Astrocyte (in vitro differentiated cells and primary cell): ENCODE measurements around the gene DRGX. TPM values are rescaled to one million over a fixed set of nuclear protein-coding genes. Genes with fewer than 3 reads are reported as not detected.

Experiments used
- DNase-seq: peaks from one replicate; pipeline ENCODE4 v3.0.0-alpha.2; 2010; ENCODE audit warnings: low read depth
- FAIRE-seq: peaks from 2 replicates; lab custom pipeline; 2011; peaks lifted over from hg19 to GRCh38; lab: Jason Lieb, UNC
- H2AFZ ChIP-seq: 2 replicates; pipeline ENCODE4 v1.6.0; 2012; ENCODE audit warnings: low read depth, low read length, inconsistent platforms
- H3K27ac ChIP-seq: 2 replicates; pipeline ENCODE4 v1.5.1; 2011; ENCODE audit warnings: low read depth, low read length, inconsistent platforms
- H3K27me3 ChIP-seq: 2 replicates; pipeline ENCODE4 v1.6.0; 2011; ENCODE audit warnings: low read length, inconsistent platforms; ENCODE audit not compliant: insufficient read depth
- H3K36me3 ChIP-seq: 2 replicates; pipeline ENCODE4 v1.5.1; 2011; ENCODE audit warnings: low read length, inconsistent platforms; ENCODE audit not compliant: insufficient read depth
- H3K4me1 ChIP-seq: 2 replicates; pipeline ENCODE4 v1.5.1; 2011; ENCODE audit warnings: low read length, inconsistent platforms; ENCODE audit not compliant: insufficient read depth
- H3K4me2 ChIP-seq: 2 replicates; pipeline ENCODE4 v1.6.0; 2012; ENCODE audit warnings: low read length, inconsistent platforms
- H3K4me3 ChIP-seq: 2 replicates; pipeline ENCODE4 v1.5.1; 2011; ENCODE audit warnings: low read depth, mild to moderate bottlenecking, low read length, inconsistent platforms; ENCODE audit not compliant: insufficient read depth
- H3K79me2 ChIP-seq: 2 replicates; pipeline ENCODE4 v1.6.0; 2012; ENCODE audit warnings: mild to moderate bottlenecking, low read length, inconsistent platforms; ENCODE audit not compliant: insufficient read depth
- H3K9ac ChIP-seq: 2 replicates; pipeline ENCODE4 v1.6.0; 2012; ENCODE audit warnings: mild to moderate bottlenecking, low read length, inconsistent platforms
- H3K9me3 ChIP-seq: 2 replicates; pipeline ENCODE4 v1.5.1; 2012; ENCODE audit warnings: low read depth, mild to moderate bottlenecking, low read length, inconsistent platforms; ENCODE audit not compliant: insufficient read depth
- H4K20me1 ChIP-seq: 2 replicates; pipeline ENCODE4 v1.6.0; 2012; ENCODE audit warnings: low read length, inconsistent platforms; ENCODE audit not compliant: insufficient read depth
- H3K27ac Mint-ChIP-seq: one replicate; pipeline ENCODE4 v1.8.0; 2021; ENCODE audit warnings: mild to moderate bottlenecking, mixed read lengths; ENCODE audit not compliant: unreplicated experiment
- H3K27me3 Mint-ChIP-seq: one replicate; pipeline ENCODE4 v1.8.0; 2021; ENCODE audit warnings: low read depth, mixed read lengths; ENCODE audit not compliant: unreplicated experiment
- H3K36me3 Mint-ChIP-seq: one replicate; pipeline ENCODE4 v1.8.0; 2021; ENCODE audit warnings: low read depth, mixed read lengths; ENCODE audit not compliant: unreplicated experiment
- H3K4me1 Mint-ChIP-seq: one replicate; pipeline ENCODE4 v1.8.0; 2021; ENCODE audit warnings: low read depth, mixed read lengths; ENCODE audit not compliant: unreplicated experiment
- H3K4me3 Mint-ChIP-seq: one replicate; pipeline ENCODE4 v1.8.0; 2021; ENCODE audit warnings: mild to moderate bottlenecking, moderate library complexity, mixed read lengths; ENCODE audit not compliant: unreplicated experiment
- H3K9me3 Mint-ChIP-seq: one replicate; pipeline ENCODE4 v1.8.0; 2021; ENCODE audit warnings: mild to moderate bottlenecking, mixed read lengths; ENCODE audit not compliant: unreplicated experiment
- CTCF ChIP-seq: IDR thresholded peaks from 2 replicates; pipeline ENCODE4 v1.5.1; 2011; ENCODE audit warnings: low read depth, mild to moderate bottlenecking, inconsistent platforms, low read length, moderate library complexity; ENCODE audit not compliant: insufficient read depth
- EZH2 ChIP-seq: IDR thresholded peaks from 2 replicates; pipeline ENCODE4 v1.6.1; 2012; ENCODE audit warnings: mild to moderate bottlenecking, low read length, inconsistent platforms; ENCODE audit not compliant: insufficient read depth
- total RNA-seq: library from RNA; stranded (reverse); gene quantifications from 2 replicates; pipeline ENCODE4 v1.2.1, GENCODE V29; 2021

Gene DRGX
- total RNA-seq, 1 donor from 2014 or later, result not detected

- TF ChIP-seq EZH2, result no peak
- no peak for FAIRE-seq
- no peak overlapping the region for H3K4me3 Mint-ChIP-seq
Observed at GRCh38 chr10:49357910-49358309, 38.0 kb downstream of the DRGX start.

GRCh38 chr10:49356944-49357343, 38.9 kb downstream of the DRGX start:
- FAIRE-seq, result no peak

More at GRCh38 chr10:49357910-49358309, 38.0 kb downstream of the DRGX start:
- no peaks in the 10 kb centered on the region for H3K9me3 Mint-ChIP-seq
- H3K27me3 Mint-ChIP-seq, result peaks cover 13% of the 10 kb centered on the region
- H3K27ac ChIP-seq, result no peak overlapping the region
- H2AFZ ChIP-seq, result no peak overlapping the region
- H3K79me2 ChIP-seq, result no peaks in the 10 kb centered on the region
- H3K27me3 ChIP-seq, result no peaks in the 10 kb centered on the region
- no peaks in the 10 kb centered on the region for H3K9me3 ChIP-seq
- no peaks in the 10 kb centered on the region for H3K4me1 ChIP-seq
- no peaks in the 10 kb centered on the region for H3K36me3 Mint-ChIP-seq
- no peak overlapping the region for H3K27ac Mint-ChIP-seq
- no peak overlapping the region for H3K4me3 ChIP-seq
- no peak overlapping the region for H3K4me2 ChIP-seq
- H3K36me3 ChIP-seq, result no peaks in the 10 kb centered on the region
- no peak for DNase-seq
- H4K20me1 ChIP-seq, result no peaks in the 10 kb centered on the region
- peaks cover 5% of the 10 kb centered on the region for H3K4me1 Mint-ChIP-seq
- no peak overlapping the region for H3K9ac ChIP-seq

GRCh38 chr10:49356181-49356580, 39.7 kb downstream of the DRGX start:
- Histone ChIP-seq H3K4me2 (no peak overlapping the region), H3K4me3 (no peak overlapping the region), H3K9me3 (no peaks in the 10 kb centered on the region), H4K20me1 (no peaks in the 10 kb centered on the region), H3K79me2 (no peaks in the 10 kb centered on the region), H3K4me1 (no peaks in the 10 kb centered on the region), H3K36me3 (no peaks in the 10 kb centered on the region), H3K27me3 (no peaks in the 10 kb centered on the region), H3K9ac (no peak overlapping the region), H3K27ac (no peak overlapping the region), H2AFZ (no peak overlapping the region)
- Mint-ChIP-seq H3K9me3 (no peaks in the 10 kb centered on the region), H3K4me1 (peaks cover 5% of the 10 kb centered on the region), H3K4me3 (no peak overlapping the region), H3K27ac (no peak overlapping the region), H3K27me3 (peaks cover 13% of the 10 kb centered on the region), H3K36me3 (no peaks in the 10 kb centered on the region)
- DNase-seq (no peak), FAIRE-seq (no peak)
- TF ChIP-seq CTCF (no peak), EZH2 (no peak)

More at GRCh38 chr10:49356944-49357343, 38.9 kb downstream of the DRGX start:
- no peak overlapping the region for H2AFZ ChIP-seq
- no peaks in the 10 kb centered on the region for H4K20me1 ChIP-seq
- no peak overlapping the region for H3K4me3 Mint-ChIP-seq
- H3K4me1 ChIP-seq, result no peaks in the 10 kb centered on the region
- H3K4me3 ChIP-seq, result no peak overlapping the region
- no peak overlapping the region for H3K9ac ChIP-seq
- H3K36me3 ChIP-seq, result no peaks in the 10 kb centered on the region
- no peaks in the 10 kb centered on the region for H3K9me3 Mint-ChIP-seq
- no peaks in the 10 kb centered on the region for H3K27me3 ChIP-seq
- no peaks in the 10 kb centered on the region for H3K9me3 ChIP-seq
- no peak overlapping the region for H3K27ac Mint-ChIP-seq
- H3K27me3 Mint-ChIP-seq, result peaks cover 9% of the 10 kb centered on the region
- H3K27ac ChIP-seq, result no peak overlapping the region
- TF ChIP-seq EZH2 (no peak), CTCF (no peak)
- no peaks in the 10 kb centered on the region for H3K79me2 ChIP-seq
- peaks cover 5% of the 10 kb centered on the region for H3K4me1 Mint-ChIP-seq
- no peak overlapping the region for H3K4me2 ChIP-seq
- no peaks in the 10 kb centered on the region for H3K36me3 Mint-ChIP-seq
- no peak for DNase-seq
